CD4-positive, alpha-beta T cell treated with Interleukin-1 beta for 1 hour (primary cell): ENCODE measurements around the gene ZNRD2.

ENCODE experiments used
- DNase-seq, 2 donors: peaks; one replicate each; pipeline ENCODE4 v3.0.0-alpha.2; 2020 to 2022

Gene ZNRD2

DNA sequence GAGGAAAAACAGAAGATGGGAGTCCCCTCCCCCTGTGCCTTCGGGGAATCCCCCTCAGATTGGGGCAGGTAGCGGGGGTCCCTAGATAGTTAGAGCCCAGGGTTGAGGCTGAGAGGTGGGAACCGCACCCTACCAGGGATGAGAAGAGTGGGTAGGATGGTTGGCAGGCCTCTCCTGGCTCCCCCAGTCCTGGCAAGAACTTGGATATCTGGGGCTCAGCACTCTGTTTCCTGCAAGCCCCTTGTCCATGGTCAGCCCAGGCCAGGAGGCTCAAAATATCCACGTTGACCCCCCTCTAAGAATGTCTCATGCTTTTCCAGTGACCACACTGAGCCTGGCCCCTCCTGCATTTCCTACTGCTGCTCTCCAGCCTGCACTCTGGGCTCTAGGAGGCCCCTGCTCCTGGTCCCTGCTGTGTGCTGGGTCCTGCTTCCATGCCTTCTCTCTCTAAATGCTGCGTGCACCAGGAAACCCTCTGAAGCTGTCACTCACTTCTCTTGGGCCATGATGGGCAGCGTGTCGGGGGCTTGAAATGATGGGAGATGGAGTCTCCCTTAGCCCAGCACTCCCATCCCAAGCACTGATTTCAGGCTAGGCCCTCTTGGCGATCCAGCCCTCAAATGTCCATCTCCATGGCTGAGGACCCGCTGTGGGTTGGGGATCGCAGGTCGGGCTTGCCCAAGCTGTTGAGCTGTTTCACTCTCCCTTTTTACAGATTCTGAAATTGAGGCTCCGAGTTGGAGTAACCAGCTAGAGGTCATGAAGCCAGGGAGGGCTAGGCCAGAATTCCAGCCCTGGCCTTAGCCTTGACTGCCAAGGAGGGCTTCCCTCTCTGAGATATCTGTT, 41.7 kb downstream of the ZNRD2 start:
- DNase-seq: no peak

DNA sequence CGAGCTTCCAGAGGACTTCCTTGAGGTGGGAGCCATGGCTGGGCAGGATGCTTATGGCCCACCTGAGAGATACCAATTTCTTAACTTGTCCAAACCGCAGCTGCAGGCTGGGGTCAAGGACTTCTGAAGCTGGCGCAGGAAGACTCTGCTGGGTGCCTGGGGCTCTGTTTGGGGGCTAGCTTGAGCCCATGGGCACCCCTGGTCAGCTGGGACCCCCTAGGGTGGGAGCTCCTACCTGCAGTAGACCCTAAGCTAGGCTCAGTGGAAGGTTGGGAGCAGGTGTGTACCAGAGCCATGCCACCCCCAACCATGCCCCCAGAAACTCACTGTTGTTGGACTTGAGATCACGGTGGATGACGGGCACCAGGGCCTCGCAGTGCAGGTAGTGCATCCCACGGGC, 42.4 kb downstream of the ZNRD2 start:
- DNase-seq: no peak

DNA sequence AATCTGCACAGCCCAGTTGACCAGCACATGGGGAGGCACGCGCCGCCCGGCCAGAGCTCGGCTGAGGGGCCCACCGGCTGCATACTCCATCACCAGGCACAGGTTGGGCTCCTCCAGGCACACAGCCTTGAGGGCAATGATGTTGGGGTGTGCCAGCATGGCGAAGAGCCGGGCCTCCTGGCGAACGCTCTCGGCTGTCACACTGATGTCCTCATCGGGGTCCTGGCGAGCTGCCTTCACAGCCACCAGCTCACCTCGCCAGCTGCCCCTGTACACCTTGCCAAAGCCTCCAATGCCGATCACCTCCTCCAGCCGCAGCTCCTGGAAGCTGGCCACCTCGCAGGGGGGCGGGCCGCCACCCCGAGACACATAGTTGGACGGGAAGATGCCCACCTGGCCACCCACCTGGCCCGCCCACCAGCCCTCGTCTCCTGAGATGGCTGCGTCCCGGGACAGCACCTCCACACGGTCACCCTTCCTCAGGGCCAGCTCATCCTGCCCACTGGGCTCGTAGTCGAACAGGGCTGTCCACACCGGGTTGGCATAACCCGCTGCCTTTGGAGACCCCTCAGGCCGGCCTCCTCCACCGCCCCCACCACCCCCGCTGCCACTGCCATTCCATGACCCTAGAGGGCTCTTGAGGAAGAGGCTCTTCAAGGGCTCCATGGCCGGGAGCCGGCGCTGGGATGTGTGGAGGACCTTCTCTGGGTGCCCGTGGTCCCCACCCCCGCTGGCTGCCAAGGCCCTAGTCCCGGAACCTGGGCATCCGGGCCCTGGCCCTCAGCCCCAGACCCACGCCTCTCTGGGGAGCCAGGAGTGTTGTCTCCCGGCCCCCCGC, 43.0 kb downstream of the ZNRD2 start:
- no peak for DNase-seq

DNA sequence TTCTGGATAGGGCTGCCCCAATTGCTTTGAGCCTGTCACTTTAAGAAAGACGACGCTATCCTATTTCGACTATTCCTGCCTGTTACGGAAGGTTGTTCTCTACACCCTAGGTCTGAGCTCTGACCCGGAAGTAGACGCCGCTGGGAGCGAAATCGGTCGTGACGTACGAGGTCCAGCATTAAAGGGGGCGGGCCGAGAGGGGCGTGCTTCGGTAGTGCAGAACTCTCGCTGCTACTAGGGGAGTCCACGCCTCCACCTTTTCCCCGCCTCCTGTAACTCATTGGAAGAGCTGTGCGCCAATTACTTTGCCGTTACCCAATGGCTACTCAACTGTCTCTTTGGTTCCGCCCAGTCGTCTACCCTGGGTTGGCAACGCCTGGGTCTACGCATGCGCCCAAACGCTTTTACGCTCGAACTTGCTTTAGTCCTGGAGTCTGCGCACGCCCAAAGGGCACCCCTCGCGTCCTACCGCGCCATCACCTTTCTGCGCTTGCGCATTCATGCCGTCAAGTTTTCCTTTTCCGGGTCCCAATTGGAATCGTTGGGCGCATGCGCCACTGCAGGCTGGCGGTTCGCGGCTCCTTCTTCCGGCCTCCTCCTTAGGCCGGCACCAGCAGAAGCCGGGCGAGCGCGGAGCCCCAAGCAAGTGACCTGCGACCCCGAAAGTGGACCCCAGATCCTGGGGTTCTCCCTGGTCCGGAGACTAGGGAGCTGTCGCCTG, 45.1 kb downstream of the ZNRD2 start, which contains the start of gene PCNX3:
Gene PCNX3 (plus strand): TSS at position 548 of the 721 bp plus-strand sequence. CDS start 536 bp downstream, outside the sequence.
- peak; percentile 100 for DNase-seq

DNA sequence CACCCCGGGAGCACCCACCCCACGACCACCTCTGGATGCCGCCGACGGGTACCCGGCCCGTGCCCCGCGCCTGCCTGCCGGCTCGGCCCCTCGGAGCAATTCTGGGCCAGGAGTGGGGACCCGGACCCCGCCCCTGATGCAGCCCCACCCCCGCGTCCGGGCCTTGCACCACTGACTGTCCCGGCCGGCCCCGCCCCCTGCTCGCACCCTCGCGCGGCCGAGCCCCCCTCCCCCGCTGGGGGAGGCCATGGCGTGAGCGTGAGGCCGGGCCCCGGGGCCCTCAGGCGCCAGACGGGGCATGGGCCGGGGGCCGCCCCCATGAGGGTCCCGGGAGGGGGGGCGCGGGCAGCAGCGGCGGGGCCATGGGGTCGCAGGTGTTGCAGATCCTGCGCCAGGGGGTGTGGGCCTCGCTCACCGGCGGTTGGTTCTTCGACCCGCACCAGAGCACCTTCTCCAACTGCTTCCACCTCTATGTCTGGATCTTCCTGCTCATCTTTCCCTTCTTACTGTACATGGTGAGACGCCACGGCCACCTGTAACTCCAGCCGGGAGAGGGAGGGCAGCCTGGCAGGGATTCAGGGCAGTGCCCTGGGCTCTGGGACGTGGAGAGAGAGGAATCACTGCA, 45.8 kb downstream of the ZNRD2 start:
- DNase-seq: no peak

DNA sequence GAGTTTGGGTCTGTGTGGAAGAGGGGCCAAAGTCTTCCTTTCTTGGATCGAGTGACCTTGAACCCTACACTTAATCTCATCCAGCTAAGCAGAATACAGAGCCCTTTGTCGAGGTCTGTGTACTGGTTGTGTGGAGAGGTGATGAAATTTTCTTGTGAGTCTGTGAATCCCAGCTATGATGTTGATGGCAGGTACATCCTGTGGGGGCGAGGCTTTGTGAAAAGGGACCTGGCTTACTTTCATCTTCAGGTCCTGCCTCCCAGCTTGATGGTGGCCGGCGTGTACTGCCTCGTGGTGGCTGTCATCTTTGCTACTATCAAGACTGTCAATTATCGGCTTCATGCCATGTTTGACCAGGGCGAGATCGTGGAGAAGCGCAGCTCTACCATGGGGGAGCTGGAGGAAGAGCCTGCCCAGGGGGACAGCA, 46.3 kb downstream of the ZNRD2 start:
- no peak for DNase-seq

DNA sequence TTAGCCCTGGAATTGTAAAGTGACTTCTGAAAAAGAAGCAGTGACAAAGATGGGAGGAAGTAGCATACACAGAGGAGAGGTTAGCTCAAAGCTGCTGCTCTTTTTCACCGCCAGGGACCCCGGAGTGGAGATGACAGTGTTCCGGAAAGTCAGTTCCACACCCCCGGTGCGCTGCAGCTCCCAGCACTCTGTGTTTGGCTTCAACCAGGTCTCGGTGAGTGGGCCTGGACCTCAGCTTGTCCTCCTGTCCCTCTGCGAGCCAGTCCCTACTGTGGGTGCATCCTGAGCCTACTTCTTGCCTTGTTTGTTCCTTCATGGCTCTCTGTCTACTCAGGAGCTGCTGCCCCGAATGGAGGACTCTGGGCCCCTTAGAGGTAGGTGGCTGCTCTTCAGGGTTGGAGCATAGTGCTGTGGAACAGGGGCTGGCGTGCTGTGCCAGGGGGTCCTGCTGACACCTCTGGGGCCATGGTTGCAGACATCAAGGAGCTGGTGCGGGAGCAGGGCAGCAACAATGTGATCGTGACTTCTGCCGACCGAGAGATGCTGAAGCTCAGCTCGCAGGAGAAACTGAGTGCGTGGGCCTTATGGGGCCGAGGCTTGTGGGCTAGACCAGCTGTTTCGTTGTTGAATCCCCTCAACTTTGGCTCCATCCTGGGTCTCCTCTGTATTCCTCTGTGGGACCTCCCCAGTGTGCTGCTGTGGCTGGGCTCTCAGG, 47.0 kb downstream of the ZNRD2 start:
- no peak for DNase-seq

DNA sequence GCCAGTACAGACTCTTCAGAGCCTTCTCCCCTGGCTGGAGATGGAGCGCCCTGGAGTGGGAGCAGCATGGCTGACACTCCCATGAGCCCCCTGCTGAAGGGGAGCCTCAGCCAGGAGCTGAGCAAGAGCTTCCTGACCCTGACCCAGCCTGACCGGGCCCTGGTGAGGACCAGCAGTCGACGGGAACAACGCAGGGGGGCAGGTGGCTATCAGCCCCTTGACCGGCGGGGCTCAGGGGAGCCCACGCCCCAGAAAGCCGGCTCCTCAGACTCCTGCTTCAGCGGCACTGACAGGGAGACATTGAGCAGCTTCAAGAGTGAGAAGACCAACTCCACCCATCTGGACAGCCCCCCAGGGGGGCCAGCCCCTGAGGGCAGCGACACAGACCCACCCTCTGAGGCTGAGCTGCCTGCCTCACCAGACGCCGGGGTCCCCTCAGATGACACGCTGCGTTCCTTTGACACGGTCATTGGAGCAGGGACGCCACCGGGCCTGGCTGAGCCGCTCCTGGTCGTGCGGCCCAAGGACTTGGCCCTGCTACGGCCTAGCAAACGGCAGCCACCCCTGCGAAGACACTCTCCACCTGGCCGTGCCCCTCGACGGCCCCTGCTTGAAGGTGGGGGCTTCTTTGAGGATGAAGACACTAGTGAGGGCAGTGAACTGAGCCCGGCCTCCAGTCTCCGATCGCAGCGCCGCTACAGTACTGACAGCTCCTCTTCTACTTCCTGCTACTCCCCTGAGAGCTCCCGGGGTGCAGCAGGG, 47.9 kb downstream of the ZNRD2 start:
- no peak for DNase-seq

DNA sequence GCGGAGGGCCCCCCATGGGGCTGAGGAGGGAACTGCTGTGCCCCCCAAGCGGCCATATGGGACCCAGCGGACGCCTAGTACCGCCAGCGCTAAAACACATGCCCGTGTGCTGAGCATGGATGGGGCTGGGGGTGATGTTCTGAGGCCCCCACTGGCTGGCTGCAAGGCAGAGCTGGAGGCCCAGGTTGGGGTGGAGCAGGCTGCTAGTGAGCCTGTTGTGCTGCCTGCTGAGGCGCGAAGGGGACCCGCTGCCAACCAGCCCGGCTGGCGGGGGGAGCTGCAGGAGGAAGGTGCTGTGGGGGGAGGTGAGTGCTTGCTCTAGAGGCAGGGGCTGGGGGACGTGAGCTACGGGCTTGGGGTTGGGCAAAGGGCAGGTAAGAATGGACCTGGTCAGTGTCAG, 48.5 kb downstream of the ZNRD2 start:
- DNase-seq: no peak

DNA sequence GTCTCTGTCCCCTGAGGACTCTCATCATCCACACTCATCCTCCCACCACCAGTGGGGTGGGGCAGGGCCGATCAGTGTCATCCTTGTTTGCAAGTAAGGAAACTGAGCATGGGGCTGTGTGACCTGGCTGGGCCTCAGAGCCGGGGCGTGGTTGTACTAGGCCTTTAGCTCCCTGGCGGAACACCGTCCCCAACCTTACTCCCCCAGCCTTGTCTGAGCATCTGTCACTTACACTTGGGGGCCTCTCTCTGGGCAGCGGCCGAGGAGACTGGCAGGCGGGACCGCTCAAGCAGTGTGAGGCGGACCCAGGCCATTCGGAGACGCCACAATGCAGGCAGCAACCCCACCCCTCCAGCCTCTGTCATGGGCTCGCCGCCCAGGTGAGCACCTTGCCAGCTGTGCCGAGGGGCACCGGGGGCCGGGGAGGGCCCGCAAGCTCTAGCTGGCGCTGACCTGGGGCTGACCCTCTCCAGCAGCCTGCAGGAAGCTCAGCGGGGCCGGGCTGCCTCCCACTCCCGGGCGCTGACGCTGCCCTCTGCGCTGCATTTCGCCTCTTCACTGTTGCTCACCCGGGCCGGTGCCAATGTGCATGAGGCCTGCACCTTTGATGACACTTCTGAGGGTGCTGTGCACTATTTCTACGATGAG, 49.1 kb downstream of the ZNRD2 start:
- no peak for DNase-seq

DNA sequence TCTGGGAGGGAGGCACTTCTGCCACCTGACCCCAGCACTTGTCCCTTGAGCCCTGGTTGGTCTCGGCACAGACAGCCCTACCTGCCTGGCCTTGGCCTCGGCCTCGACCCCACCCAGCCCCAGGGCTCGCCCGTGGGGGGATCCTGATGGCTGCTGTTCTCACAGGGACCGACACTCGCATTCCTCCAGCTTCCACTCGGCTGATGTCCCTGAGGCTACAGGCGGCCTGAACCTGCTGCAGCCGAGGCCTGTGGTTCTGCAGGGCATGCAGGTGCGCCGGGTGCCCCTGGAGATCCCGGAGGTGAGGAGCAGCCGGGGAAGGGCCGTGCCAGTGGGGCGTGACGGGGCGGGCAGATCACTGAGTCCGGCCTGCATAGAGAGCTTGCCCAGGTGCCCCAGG, 50.4 kb downstream of the ZNRD2 start:
- no peak for DNase-seq

DNA sequence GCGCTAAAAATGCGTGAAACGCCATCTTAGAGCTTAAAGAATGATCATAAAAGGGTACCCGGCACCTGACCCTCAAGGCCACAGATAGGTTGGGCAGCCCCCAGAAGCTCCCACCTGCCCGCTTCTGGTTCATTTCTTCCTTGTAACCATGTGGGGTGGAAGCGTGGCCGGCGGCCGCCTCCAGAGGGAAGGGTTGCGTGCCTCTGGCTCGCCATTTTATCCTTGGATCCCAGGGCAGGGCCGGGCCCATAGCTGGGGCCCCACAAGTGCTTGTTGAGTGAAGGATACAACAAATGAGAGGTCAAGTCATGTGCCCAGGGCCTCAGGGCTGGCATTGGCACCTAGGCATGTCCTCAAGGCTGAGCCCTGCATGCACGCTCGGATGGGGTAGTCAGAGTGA, 51.2 kb downstream of the ZNRD2 start:
- no peak for DNase-seq
